GM12878 (cell line): ENCODE measurements around the gene TMEM250. TPM values are rescaled to one million over a fixed set of nuclear protein-coding genes. Genes with fewer than 3 reads are reported as not detected.

Experiments used
- ATAC-seq: fragments of 200-7000 bp; cut with Tn5 transposase; 3 replicates; pipeline ENCODE4 v1.9.1; 2020; ENCODE audit warnings: mild to moderate bottlenecking, moderate library complexity
- BruUV-seq: library from RNA; stranded (reverse); fragments of 400-500 nt; replicated peaks from 2 replicates; lab custom pipeline; 2021; lab: Mats Ljungman, UMichigan
- CTCF ChIA-PET: fragments of 300-600 bp; sonication (Branson Sonifier 250); formaldehyde crosslinking; extraction: SDS; loops from one replicate; lab custom pipeline; 2021; ENCODE audit warnings: inconsistent platforms; lab: Yijun Ruan, JAX
- POLR2A ChIA-PET: fragments of 350-600 bp; formaldehyde crosslinking; extraction: SDS; loops from one replicate; lab custom pipeline; 2021; ENCODE audit warnings: inconsistent platforms; lab: Charles Lee
- RAD21 ChIA-PET: fragments of 300-600 bp; sonication (Branson Sonifier 250); formaldehyde crosslinking; loops from one replicate; lab custom pipeline; 2023; ENCODE audit warnings: antibody characterized with exemption; ENCODE audit not compliant: unreplicated experiment; lab: Charles Lee
- SMC1A ChIA-PET: fragments of 300-600 bp; sonication (Branson Sonifier 250); formaldehyde crosslinking; loops from one replicate; lab custom pipeline; 2023; ENCODE audit not compliant: unreplicated experiment, uncharacterized antibody; lab: Charles Lee
- DNase-seq: peaks from one replicate; pipeline ENCODE4 v3.0.0-alpha.2; 2011; ENCODE audit warnings: low read depth, low spot score
- FAIRE-seq: peaks from 3 replicates; lab custom pipeline; 2011; peaks lifted over from hg19 to GRCh38; lab: Jason Lieb, UNC
- H2AFZ ChIP-seq: 2 replicates; pipeline ENCODE4 v1.6.0; 2011; ENCODE audit warnings: low read depth, low read length, control low read depth; ENCODE audit not compliant: control insufficient read depth
- H3K27ac ChIP-seq: 2 replicates; pipeline ENCODE4 v1.5.1; 2011; ENCODE audit warnings: control low read depth; ENCODE audit not compliant: control insufficient read depth, insufficient read depth
- H3K27me3 ChIP-seq, 2 experiments: replicated peaks in 1 of 2; 2 replicates each; pipeline versions ENCODE4 v1.6.0 to v1.6.1; 2011; ENCODE audit warnings: low read length in 1 of 2; ENCODE audit not compliant: control insufficient read depth in 2 of 2, insufficient read depth in 2 of 2
- H3K36me3 ChIP-seq, 2 experiments: 2 replicates each; pipeline ENCODE4 v1.5.1; 2011; ENCODE audit warnings: low read length in 1 of 2; ENCODE audit not compliant: control insufficient read depth in 2 of 2, insufficient read depth in 2 of 2
- H3K4me1 ChIP-seq: 2 replicates; pipeline ENCODE4 v1.6.1; 2011; ENCODE audit warnings: mild to moderate bottlenecking, low read length, moderate library complexity, mixed read lengths; ENCODE audit not compliant: control insufficient read depth, insufficient read depth
- H3K4me2 ChIP-seq: 2 replicates; pipeline ENCODE4 v1.6.0; 2011; ENCODE audit warnings: control low read depth; ENCODE audit not compliant: control insufficient read depth, insufficient read depth
- H3K4me3 ChIP-seq: fragments of 200-600 bp; sonication (generic); 2 replicates; pipeline ENCODE4 v1.5.1; 2016
- H3K79me2 ChIP-seq: 2 replicates; pipeline ENCODE4 v1.6.0; 2011; ENCODE audit warnings: low read length; ENCODE audit not compliant: control insufficient read depth, insufficient read depth
- H3K9ac ChIP-seq: 2 replicates; pipeline ENCODE4 v1.8.0; 2011; ENCODE audit warnings: low read length, control low read depth, mixed read lengths; ENCODE audit not compliant: control insufficient read depth, insufficient read depth
- H3K9me3 ChIP-seq: replicated peaks from 3 replicates; pipeline ENCODE4 v1.5.1; 2011; ENCODE audit warnings: mild to moderate bottlenecking, low read length; ENCODE audit not compliant: control insufficient read depth, insufficient read depth
- H4K20me1 ChIP-seq: 2 replicates; pipeline ENCODE4 v1.6.0; 2011; ENCODE audit not compliant: control insufficient read depth, insufficient read depth
- BACH1 ChIP-seq: fragments of 450-650 bp; IDR thresholded peaks from 2 replicates; pipeline ENCODE4 v1.6.1; 2017; ENCODE audit warnings: mild to moderate bottlenecking, borderline replicate concordance
- IKZF2 ChIP-seq, 2 experiments: fragments of 450-650 bp; IDR thresholded peaks; 2 replicates each; pipeline ENCODE4 v1.6.1; 2017; ENCODE audit warnings: mild to moderate bottlenecking in 2 of 2, moderate library complexity in 2 of 2
- JUND ChIP-seq: IDR thresholded peaks from 2 replicates; pipeline ENCODE4 v1.6.1; 2012; ENCODE audit warnings: low read depth, mild to moderate bottlenecking, low read length, improper control_type of control experiment, moderate library complexity
- LARP7 ChIP-seq: fragments of 450-650 bp; IDR thresholded peaks from 2 replicates; pipeline ENCODE4 v1.6.1; 2017; ENCODE audit warnings: mild to moderate bottlenecking
- POLR2AphosphoS2 ChIP-seq: IDR thresholded peaks from 2 replicates; pipeline ENCODE4 v1.6.1; 2011; ENCODE audit warnings: low read depth, mild to moderate bottlenecking, low read length, improper control_type of control experiment, moderate library complexity
- RFX5 ChIP-seq: IDR thresholded peaks from 2 replicates; pipeline ENCODE4 v1.6.1; 2011; ENCODE audit warnings: low read depth, low read length, improper control_type of control experiment
- SMC3 ChIP-seq: IDR thresholded peaks from 2 replicates; pipeline ENCODE4 v1.6.1; 2011; ENCODE audit warnings: low read length, improper control_type of control experiment, borderline replicate concordance
- SP1 ChIP-seq: IDR thresholded peaks from one replicate; pipeline ENCODE4 v1.6.1; 2011; ENCODE audit warnings: low read depth, low read length
- SREBF2 ChIP-seq: IDR thresholded peaks from 2 replicates; pipeline ENCODE4 v1.6.1; 2012; ENCODE audit warnings: mild to moderate bottlenecking, low read length
- TCF3 ChIP-seq: IDR thresholded peaks from 2 replicates; pipeline ENCODE4 v1.6.1; 2012; ENCODE audit warnings: low read depth, mild to moderate bottlenecking, low read length, borderline replicate concordance; ENCODE audit not compliant: insufficient read depth
- YBX1 ChIP-seq: fragments of 450-650 bp; IDR thresholded peaks from 2 replicates; pipeline ENCODE4 v1.6.1; 2016; ENCODE audit warnings: antibody characterized with exemption
- WGBS: methylation state at CpG from one replicate; pipeline ENCODE4 v1.1.6; 2016; ENCODE audit warnings: low lambda C conversion rate; ENCODE audit not compliant: insufficient replicate concordance, insufficient coverage; ENCODE audit errors: missing lambda C conversion rate; 5-methylcytosine and 5-hydroxymethylcytosine counted together
- in situ Hi-C: fragments of 300-500 bp; cut with MboI; formaldehyde crosslinking; loops from 9 replicates; pipeline ENCODE4 v1.14.3; 2018; ENCODE audit warnings: mixed read lengths
- intact Hi-C: fragments of 100-400 bp; cut with micrococcal nuclease; formaldehyde crosslinking; loops from one replicate; pipeline ENCODE4 v1.14.2; 2022; ENCODE audit not compliant: unreplicated experiment
- polyA plus RNA-seq, 11 experiments: library from polyadenylated mRNA; depleted of rRNA in 4 of 11; unstranded in 6 of 11; stranded (reverse) in 5 of 11; fragments of >200 nt; fragmentation: Nextera tagmentation in 4 of 11; fragmentation: Illumina TruSeq in 1 of 11; extraction: Ambion mirVana in 4 of 11; extraction: Trizol in 1 of 11; gene quantifications; 1 replicate in 1 of 11; 2 replicates in 10 of 11; pipeline versions ENCODE4 v1.2.1 to v1.2.3, GENCODE V29; 2011 to 2016; ENCODE audit warnings: inconsistent platforms in 2 of 11, missing spikeins in 2 of 11, low read depth in 1 of 11
- total RNA-seq, 4 experiments: library from RNA; depleted of rRNA in 3 of 4; stranded (reverse); fragments of >200 nt in 3 of 4; fragmentation: Illumina TruSeq in 1 of 4; extraction: Trizol in 1 of 4; gene quantifications; 2 replicates each; pipeline versions ENCODE4 v1.2.1 to v1.2.3, GENCODE V29; 2013 to 2021
- TF ChIP-seq, protein P1 (sequence below), 3 experiments: IDR thresholded peaks in 2 of 3; conservative IDR thresholded peaks in 1 of 3; 2 replicates each; pipeline ENCODE4 v1.5.1; 2011; ENCODE audit warnings: low read depth in 3 of 3, low read length in 3 of 3, mild to moderate bottlenecking in 3 of 3, control low read depth in 2 of 3, moderate library complexity in 2 of 3, inconsistent platforms in 1 of 3, mixed read lengths in 1 of 3; ENCODE audit not compliant: control insufficient read depth in 2 of 3, insufficient read depth in 1 of 3; ENCODE audit errors: extremely low read depth in 1 of 3
- TF ChIP-seq, protein P2 (sequence below): fragments of 450-650 bp; formaldehyde crosslinking; IDR thresholded peaks from 2 replicates; pipeline ENCODE4 v1.4.0; 2020; ENCODE audit warnings: mild to moderate bottlenecking, moderate library complexity

Gene TMEM250
- total and polyA plus RNA-seq, 10 of the 15 experiments (the other 5 are each of a cell fraction or from before 2014, with no cell fraction given), result 0.39 to 39.9 (median 8.5) TPM

DNA sequence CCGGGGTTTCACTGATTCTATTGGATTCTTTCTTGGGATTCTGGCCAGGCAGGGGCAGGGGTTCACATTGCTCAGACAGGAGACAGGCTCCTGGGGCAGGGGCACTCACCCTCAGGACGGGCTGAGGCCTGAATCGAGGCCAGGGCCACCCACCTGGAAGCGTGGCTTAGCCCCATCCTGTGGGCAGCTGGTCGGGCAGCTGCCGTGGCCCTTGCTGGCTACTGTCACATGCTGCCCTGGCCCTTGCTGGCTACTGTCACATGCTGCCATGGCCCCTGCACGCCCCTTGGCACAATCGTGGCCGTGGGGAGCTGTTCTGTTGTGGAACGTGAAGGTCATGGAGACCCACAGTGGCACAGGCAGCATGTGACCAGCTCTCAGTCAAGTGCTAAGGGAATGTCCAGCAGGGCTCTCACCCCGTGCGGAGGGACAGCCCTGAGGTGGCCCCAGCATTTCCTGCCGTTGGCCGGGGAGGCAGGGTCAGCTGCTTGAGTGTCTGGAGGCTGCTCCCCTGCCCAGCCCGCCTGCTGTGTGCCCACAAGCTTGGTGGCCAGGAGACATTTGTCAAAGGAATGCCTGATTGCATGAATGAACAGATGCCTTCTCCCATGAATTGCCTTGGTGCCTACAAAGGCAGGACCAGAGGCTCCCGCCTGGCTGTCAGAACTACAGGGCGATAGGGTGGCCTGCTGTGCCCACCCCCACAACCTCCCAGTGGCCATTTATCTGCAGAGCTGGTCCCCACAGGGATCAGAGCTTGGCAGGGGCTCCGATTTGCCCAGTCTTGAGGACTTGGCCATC lies 16.9 kb upstream of the TMEM250 start (continued):
- TF ChIP-seq JUND (no peak), SMC3 (no peak), POLR2AphosphoS2 (no peak), RFX5 (no peak), SP1 (no peak), IKZF2 (IDR thresholded peaks at IDR 0.05) (no peak)

GRCh38 chr9:136133959-136134484 lies 15.3 kb upstream of the TMEM250 start:
- H3K27ac ChIP-seq, result no peak overlapping the region
- no peaks in the 10 kb centered on the region for H3K36me3 ChIP-seq
- H3K27me3 ChIP-seq, result peaks cover 0 to 4% of the 10 kb centered on the region in 2 experiments; a peak in 2 of 4 replicates
- no peak for TF ChIP-seq YBX1
- TF ChIP-seq BACH1, result no peak
- TF ChIP-seq, protein P1, sequence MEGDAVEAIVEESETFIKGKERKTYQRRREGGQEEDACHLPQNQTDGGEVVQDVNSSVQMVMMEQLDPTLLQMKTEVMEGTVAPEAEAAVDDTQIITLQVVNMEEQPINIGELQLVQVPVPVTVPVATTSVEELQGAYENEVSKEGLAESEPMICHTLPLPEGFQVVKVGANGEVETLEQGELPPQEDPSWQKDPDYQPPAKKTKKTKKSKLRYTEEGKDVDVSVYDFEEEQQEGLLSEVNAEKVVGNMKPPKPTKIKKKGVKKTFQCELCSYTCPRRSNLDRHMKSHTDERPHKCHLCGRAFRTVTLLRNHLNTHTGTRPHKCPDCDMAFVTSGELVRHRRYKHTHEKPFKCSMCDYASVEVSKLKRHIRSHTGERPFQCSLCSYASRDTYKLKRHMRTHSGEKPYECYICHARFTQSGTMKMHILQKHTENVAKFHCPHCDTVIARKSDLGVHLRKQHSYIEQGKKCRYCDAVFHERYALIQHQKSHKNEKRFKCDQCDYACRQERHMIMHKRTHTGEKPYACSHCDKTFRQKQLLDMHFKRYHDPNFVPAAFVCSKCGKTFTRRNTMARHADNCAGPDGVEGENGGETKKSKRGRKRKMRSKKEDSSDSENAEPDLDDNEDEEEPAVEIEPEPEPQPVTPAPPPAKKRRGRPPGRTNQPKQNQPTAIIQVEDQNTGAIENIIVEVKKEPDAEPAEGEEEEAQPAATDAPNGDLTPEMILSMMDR (IDR thresholded peaks at IDR 0.05 in 2 of 3, conservative IDR thresholded peaks at IDR 0.05 in 1 of 3; ENCODE audit: control insufficient read depth in 2 of 3, extremely low read depth in 1 of 3, insufficient read depth in 1 of 3, low read depth in 3 of 3, low read length in 3 of 3), result no peak
- TF ChIP-seq, protein P2, sequence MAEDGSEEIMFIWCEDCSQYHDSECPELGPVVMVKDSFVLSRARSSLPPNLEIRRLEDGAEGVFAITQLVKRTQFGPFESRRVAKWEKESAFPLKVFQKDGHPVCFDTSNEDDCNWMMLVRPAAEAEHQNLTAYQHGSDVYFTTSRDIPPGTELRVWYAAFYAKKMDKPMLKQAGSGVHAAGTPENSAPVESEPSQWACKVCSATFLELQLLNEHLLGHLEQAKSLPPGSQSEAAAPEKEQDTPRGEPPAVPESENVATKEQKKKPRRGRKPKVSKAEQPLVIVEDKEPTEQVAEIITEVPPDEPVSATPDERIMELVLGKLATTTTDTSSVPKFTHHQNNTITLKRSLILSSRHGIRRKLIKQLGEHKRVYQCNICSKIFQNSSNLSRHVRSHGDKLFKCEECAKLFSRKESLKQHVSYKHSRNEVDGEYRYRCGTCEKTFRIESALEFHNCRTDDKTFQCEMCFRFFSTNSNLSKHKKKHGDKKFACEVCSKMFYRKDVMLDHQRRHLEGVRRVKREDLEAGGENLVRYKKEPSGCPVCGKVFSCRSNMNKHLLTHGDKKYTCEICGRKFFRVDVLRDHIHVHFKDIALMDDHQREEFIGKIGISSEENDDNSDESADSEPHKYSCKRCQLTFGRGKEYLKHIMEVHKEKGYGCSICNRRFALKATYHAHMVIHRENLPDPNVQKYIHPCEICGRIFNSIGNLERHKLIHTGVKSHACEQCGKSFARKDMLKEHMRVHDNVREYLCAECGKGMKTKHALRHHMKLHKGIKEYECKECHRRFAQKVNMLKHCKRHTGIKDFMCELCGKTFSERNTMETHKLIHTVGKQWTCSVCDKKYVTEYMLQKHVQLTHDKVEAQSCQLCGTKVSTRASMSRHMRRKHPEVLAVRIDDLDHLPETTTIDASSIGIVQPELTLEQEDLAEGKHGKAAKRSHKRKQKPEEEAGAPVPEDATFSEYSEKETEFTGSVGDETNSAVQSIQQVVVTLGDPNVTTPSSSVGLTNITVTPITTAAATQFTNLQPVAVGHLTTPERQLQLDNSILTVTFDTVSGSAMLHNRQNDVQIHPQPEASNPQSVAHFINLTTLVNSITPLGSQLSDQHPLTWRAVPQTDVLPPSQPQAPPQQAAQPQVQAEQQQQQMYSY (CRISPR knock-in tag), result no peak
- TF ChIP-seq SREBF2, result no peak
- no peak for TF ChIP-seq TCF3
- TF ChIP-seq LARP7, result no peak
- H3K4me1 ChIP-seq, result no peaks in the 10 kb centered on the region
- H4K20me1 ChIP-seq, result no peaks in the 10 kb centered on the region
- ChIA-PET RAD21 (no interaction called here), CTCF (no interaction called here), POLR2A (no interaction called here), SMC1A (no interaction called here)
- no peak for ATAC-seq
- WGBS, result 21% methylated on average over 18 of the region's 18 CpGs
- H3K4me2 ChIP-seq, result no peak overlapping the region
- in situ Hi-C loops (no loop called here), intact Hi-C loops (no loop called here)
- H2AFZ ChIP-seq, result no peak overlapping the region
- no TSS peak for BruUV-seq
- no peak for DNase-seq
- no peak overlapping the region for H3K4me3 ChIP-seq
- H3K9ac ChIP-seq, result no peak overlapping the region
- no peaks in the 10 kb centered on the region for H3K9me3 ChIP-seq
- FAIRE-seq, result no peak
- no peaks in the 10 kb centered on the region for H3K79me2 ChIP-seq
